Calu3 (cell line): ENCODE data around the gene HPN. TPM values are rescaled to one million over a fixed set of nuclear protein-coding genes. Genes with fewer than 3 reads are reported as not detected.

Experiments used
- BruUV-seq: library from RNA; stranded (reverse); fragments of 400-500 nt; replicated peaks from 2 replicates; lab custom pipeline; 2021; lab: Mats Ljungman, UMichigan
- CTCF ChIA-PET: fragments of 300-600 bp; sonication (Branson Sonifier 250); formaldehyde crosslinking; loops from one replicate; lab custom pipeline; 2022; ENCODE audit warnings: antibody characterized with exemption; lab: Charles Lee
- DNase-seq: peaks from one replicate; pipeline ENCODE4 v3.0.0; 2022
- H3K27ac Mint-ChIP-seq: one replicate; pipeline ENCODE4 v1.8.0; 2022; ENCODE audit warnings: mixed read lengths; ENCODE audit not compliant: unreplicated experiment
- H3K27me3 Mint-ChIP-seq: one replicate; pipeline ENCODE4 v1.8.0; 2022; ENCODE audit warnings: mixed read lengths; ENCODE audit not compliant: unreplicated experiment
- H3K36me3 Mint-ChIP-seq: one replicate; pipeline ENCODE4 v1.8.0; 2022; ENCODE audit warnings: mild to moderate bottlenecking, moderate library complexity, mixed read lengths; ENCODE audit not compliant: insufficient read depth, unreplicated experiment
- H3K4me1 Mint-ChIP-seq: one replicate; pipeline ENCODE4 v1.8.0; 2022; ENCODE audit warnings: mild to moderate bottlenecking, low read depth, mixed read lengths; ENCODE audit not compliant: unreplicated experiment
- H3K4me3 Mint-ChIP-seq: one replicate; pipeline ENCODE4 v1.8.0; 2022; ENCODE audit warnings: mild to moderate bottlenecking, low read depth, moderate library complexity, mixed read lengths; ENCODE audit not compliant: unreplicated experiment
- H3K9me3 Mint-ChIP-seq: one replicate; pipeline ENCODE4 v1.8.0; 2022; ENCODE audit warnings: low read depth, mixed read lengths; ENCODE audit not compliant: unreplicated experiment
- intact Hi-C: fragments of 100-400 bp; cut with micrococcal nuclease; formaldehyde crosslinking; loops from one replicate; pipeline ENCODE4 v1.10.0; 2022; ENCODE audit not compliant: unreplicated experiment
- total RNA-seq: library from RNA; stranded (reverse); gene quantifications from 2 replicates; pipeline ENCODE4 v1.2.3, GENCODE V29; 2022
- TF ChIP-seq, protein P1 (sequence below): fragments of 200-600 bp; IDR thresholded peaks from one replicate; pipeline ENCODE4 v1.8.0; 2022; ENCODE audit warnings: antibody characterized with exemption; ENCODE audit not compliant: unreplicated experiment

HPN gene
- total RNA-seq, 1 experiment from 2014 or later: 1.4 TPM

GRCh38 chr19:35094656-35095055 is 53.1 kb downstream of the HPN start:
- Mint-ChIP-seq H3K9me3 (no peaks in the 10 kb centered on the region), H3K27me3 (no peaks in the 10 kb centered on the region), H3K27ac (no peak overlapping the region), H3K4me1 (peaks cover 36% of the 10 kb centered on the region), H3K4me3 (no peak overlapping the region), H3K36me3 (peaks cover 9% of the 10 kb centered on the region)
- TF ChIP-seq, protein P1, sequence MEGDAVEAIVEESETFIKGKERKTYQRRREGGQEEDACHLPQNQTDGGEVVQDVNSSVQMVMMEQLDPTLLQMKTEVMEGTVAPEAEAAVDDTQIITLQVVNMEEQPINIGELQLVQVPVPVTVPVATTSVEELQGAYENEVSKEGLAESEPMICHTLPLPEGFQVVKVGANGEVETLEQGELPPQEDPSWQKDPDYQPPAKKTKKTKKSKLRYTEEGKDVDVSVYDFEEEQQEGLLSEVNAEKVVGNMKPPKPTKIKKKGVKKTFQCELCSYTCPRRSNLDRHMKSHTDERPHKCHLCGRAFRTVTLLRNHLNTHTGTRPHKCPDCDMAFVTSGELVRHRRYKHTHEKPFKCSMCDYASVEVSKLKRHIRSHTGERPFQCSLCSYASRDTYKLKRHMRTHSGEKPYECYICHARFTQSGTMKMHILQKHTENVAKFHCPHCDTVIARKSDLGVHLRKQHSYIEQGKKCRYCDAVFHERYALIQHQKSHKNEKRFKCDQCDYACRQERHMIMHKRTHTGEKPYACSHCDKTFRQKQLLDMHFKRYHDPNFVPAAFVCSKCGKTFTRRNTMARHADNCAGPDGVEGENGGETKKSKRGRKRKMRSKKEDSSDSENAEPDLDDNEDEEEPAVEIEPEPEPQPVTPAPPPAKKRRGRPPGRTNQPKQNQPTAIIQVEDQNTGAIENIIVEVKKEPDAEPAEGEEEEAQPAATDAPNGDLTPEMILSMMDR: no peak
- intact Hi-C loops: no loop called here
- BruUV-seq: no TSS peak
- CTCF ChIA-PET: no interaction called here
- no peak for DNase-seq

DNA sequence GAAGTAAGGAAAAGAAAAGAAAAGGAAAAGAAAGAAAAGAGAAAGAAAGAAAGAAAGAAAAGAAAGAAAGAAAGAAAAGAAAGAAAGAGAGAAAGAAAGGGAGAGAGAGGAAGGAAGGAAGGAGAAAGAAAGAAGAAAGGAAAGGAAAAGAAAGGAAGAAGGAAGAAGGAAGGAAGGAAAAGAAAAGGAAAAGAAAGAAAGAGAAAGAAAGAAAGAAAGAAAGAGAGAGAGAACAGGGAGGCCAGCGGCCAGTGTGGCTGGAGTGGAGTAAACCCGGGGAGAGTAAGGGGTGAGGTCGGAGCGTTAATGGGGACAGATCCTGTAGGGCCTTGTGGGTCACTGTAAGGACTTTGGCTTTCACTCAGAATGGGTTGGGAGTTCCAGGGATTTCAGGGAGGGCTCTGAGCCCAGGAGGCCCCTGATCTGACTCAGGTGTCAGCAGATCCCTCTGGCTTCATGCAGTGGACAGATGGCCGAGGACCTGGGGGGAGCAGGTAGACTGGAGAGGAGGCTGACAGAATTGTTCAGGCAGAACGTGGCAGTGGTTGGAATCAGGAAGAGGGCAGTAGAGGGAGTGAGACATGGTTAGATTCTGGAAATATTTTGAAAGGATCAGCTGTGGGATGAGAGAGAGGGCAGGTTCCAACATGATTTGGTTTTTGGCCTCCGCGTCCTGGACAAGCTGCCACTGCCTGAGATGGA is 54.3 kb downstream of the HPN start:
- TF ChIP-seq, protein P1: no peak
- no TSS peak for BruUV-seq
- intact Hi-C loops: no loop called here
- DNase-seq: no peak
- Mint-ChIP-seq H3K36me3 (no peaks in the 10 kb centered on the region), H3K27ac (peak overlapping the region; percentile 13), H3K4me3 (no peak overlapping the region), H3K9me3 (no peaks in the 10 kb centered on the region), H3K4me1 (peaks cover 33% of the 10 kb centered on the region), H3K27me3 (no peaks in the 10 kb centered on the region)
- CTCF ChIA-PET: interaction anchor here (0.9 kb wide), 1 partner anchor 15 kb away, joined by 4 read pairs; no protein-coding TSS in a partner anchor

- no peak overlapping the region for H3K4me3 Mint-ChIP-seq
- H3K27me3 Mint-ChIP-seq: no peaks in the 10 kb centered on the region
- BruUV-seq: no TSS peak
- CTCF ChIA-PET: interaction anchor here (0.6 to 1.2 kb wide), 3 partner anchors 10 to 133 kb away, joined by 3 to 5 read pairs (median 3); no protein-coding TSS in a partner anchor
- TF ChIP-seq, protein P1: no peak
- H3K9me3 Mint-ChIP-seq: no peaks in the 10 kb centered on the region
- H3K4me1 Mint-ChIP-seq: peaks cover 25% of the 10 kb centered on the region
- H3K36me3 Mint-ChIP-seq: no peaks in the 10 kb centered on the region
- intact Hi-C loops: no loop called here
- DNase-seq: no peak
- H3K27ac Mint-ChIP-seq: no peak overlapping the region
Measured at GRCh38 chr19:35098413-35099049, 57.0 kb downstream of the HPN start.

DNA sequence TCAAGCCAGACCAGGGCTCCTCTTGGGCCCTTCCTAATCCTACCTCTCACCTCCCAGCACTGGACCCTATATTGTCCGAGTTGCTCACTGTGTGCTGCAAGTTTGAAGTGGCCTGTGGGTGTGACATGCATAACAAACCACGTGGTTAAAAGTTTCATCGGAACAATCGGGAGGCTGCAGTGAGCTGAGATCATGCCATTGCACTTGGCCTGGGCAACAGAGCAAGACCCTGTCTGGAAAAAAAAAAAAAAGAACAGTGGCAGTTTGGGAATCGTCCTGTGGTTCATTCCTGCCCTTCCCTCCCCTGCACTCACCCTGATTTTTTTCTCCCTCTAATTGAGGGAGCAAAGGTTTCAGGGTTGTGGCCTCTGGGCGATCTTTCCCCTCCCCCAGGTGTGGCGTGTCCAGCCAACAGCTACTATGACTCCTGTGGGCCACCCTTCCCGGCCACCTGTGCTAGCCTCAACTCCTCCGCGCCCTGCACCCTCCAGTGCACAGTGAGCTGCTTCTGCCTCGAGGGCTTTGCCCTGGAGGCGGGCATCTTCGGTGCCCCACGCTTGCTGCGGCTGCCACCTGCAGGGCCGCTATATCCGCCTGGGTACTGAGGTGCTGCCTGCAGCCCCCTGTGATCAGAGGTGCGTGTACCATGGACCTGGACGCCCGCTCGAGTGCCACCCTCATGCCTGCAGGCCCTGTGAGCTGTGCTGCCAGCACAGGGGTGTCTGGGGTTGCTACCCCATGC is 57.8 kb downstream of the HPN start:
- TF ChIP-seq, protein P1: no peak
- H3K4me3 Mint-ChIP-seq: no peak overlapping the region

More for the DNA sequence above, 57.8 kb downstream of the HPN start:
- CTCF ChIA-PET: interaction anchor here (1.2 kb wide), 1 partner anchor 103 kb away, joined by 5 read pairs; no protein-coding TSS in a partner anchor
- no peaks in the 10 kb centered on the region for H3K36me3 Mint-ChIP-seq
- no peaks in the 10 kb centered on the region for H3K27me3 Mint-ChIP-seq
- no TSS peak for BruUV-seq
- no peak overlapping the region for H3K27ac Mint-ChIP-seq
- intact Hi-C loops: no loop called here
- DNase-seq: no peak
- H3K4me1 Mint-ChIP-seq: peaks cover 20% of the 10 kb centered on the region
- no peaks in the 10 kb centered on the region for H3K9me3 Mint-ChIP-seq
